Right lobe of liver (tissue), 6 donors: ENCODE data around the gene CHRNB2. TPM values are rescaled to one million over a fixed set of nuclear protein-coding genes. Genes with fewer than 3 reads are reported as not detected.
A peak's percentile ranks its signal among the peaks of the same experiment; 100 is the strongest.

Experiments used
- ATAC-seq, 4 donors: fragments of 200-7000 bp; cut with Tn5 transposase; one replicate each; pipeline ENCODE4 v1.9.1; 2020; ENCODE audit warnings: mild to moderate bottlenecking in 4 of 4, moderate library complexity in 4 of 4
- DNase-seq, 3 donors: peaks; one replicate each; pipeline ENCODE4 v3.0.0-alpha.2; 2020
- H3K27ac ChIP-seq, 3 donors: fragments of 200-600 bp; one replicate each; pipeline ENCODE4 v1.8.0; 2022
- H3K27me3 ChIP-seq, 2 donors: fragments of 200-600 bp; one replicate each; pipeline ENCODE4 v1.8.0; 2022
- H3K36me3 ChIP-seq, 4 donors: fragments of 200-600 bp; sonication (generic) in 1 of 4; one replicate each; pipeline versions ENCODE4 v1.5.1 to v1.8.0; 2017 to 2022; ENCODE audit warnings: control low read depth in 1 of 4
- H3K4me1 ChIP-seq, 4 donors: fragments of 200-600 bp; sonication (generic) in 1 of 4; one replicate each; pipeline versions ENCODE4 v1.5.1 to v1.8.0; 2017 to 2022; ENCODE audit warnings: control low read depth in 1 of 4
- H3K4me3 ChIP-seq, 3 donors: fragments of 200-600 bp; one replicate each; pipeline ENCODE4 v1.8.0; 2022
- H3K9me3 ChIP-seq, 4 donors: fragments of 200-600 bp; sonication (generic) in 1 of 4; one replicate each; pipeline versions ENCODE4 v1.5.1 to v1.8.0; 2017 to 2022; ENCODE audit warnings: control low read depth in 1 of 4
- CTCF ChIP-seq, 4 donors: fragments of 200-600 bp in 3 of 4; fragments of 450-650 bp in 1 of 4; IDR thresholded peaks; one replicate each; pipeline versions ENCODE4 v1.5.1 to v1.8.0; 2016 to 2022; ENCODE audit warnings: antibody characterized with exemption in 4 of 4, mild to moderate bottlenecking in 2 of 4
- POLR2A ChIP-seq: fragments of 450-650 bp; IDR thresholded peaks from one replicate; pipeline ENCODE4 v1.6.1; 2017; ENCODE audit warnings: antibody characterized with exemption, mild to moderate bottlenecking
- WGBS: methylation state at CpG from one replicate; pipeline ENCODE4 v1.1.6; 2018; ENCODE audit warnings: low coverage, low lambda C conversion rate; ENCODE audit not compliant: insufficient coverage; ENCODE audit errors: missing lambda C conversion rate; 5-methylcytosine and 5-hydroxymethylcytosine counted together
- intact Hi-C, 2 donors: fragments of 100-400 bp; cut with DNase I; formaldehyde crosslinking; loops; one replicate each; pipeline versions ENCODE4 v1.11.2 to v1.14.1; 2022
- total RNA-seq, 6 experiments: library from RNA; depleted of rRNA in 2 of 6; stranded (reverse); fragments of >200 nt in 2 of 6; fragmentation: NEBNext Ultra II Directional in 3 of 6; extraction: Animal tissue kit (Norgen Biotek cat#: 25700) in 3 of 6; gene quantifications; one replicate each; pipeline versions ENCODE4 v1.1.0 to v1.2.4, GENCODE V29; 2016 to 2023
- donor health status: DM: no; HTN: yes; CAD: no.
- donor health status: DM: no; HTN: no; CAD: no.
- donor health status: DM: no; HTN: no; CAD: no.
- donor health status: DM: no; HTN: yes; CAD: no.
- donor health status: DM: no; HTN: yes; CAD: no.

Gene CHRNB2
- total RNA-seq, 6 experiments from 2014 or later = 0.07 TPM; not detected in 5

- ATAC-seq (peak; percentile 3 to 19 (median 8)), DNase-seq (no peak)
- under 1% methylated on average over 11 of the region's 11 CpGs for WGBS
- peak overlapping the region; percentile 93 to 96 (median 95) for H3K27ac ChIP-seq
- peaks cover 0 to 3% (median under 1%) of the 10 kb centered on the region in 4 donors for H3K36me3 ChIP-seq
- H3K27me3 ChIP-seq = no peaks in the 10 kb centered on the region
- H3K4me1 ChIP-seq = peaks cover 0 to 37% (median 13%) of the 10 kb centered on the region in 4 donors
- intact Hi-C loops = no loop called here
- H3K9me3 ChIP-seq = no peaks in the 10 kb centered on the region
- H3K4me3 ChIP-seq = peak overlapping the region; percentile 71 to 97 (median 77)
- TF ChIP-seq CTCF (IDR thresholded peaks at IDR 0.05) (no peak), POLR2A (no peak)
Observed at GRCh38 chr1:154607106-154607608, 39.6 kb downstream of the CHRNB2 start.

- H3K27me3 ChIP-seq = no peaks in the 10 kb centered on the region
- ATAC-seq = peak; percentile 92 to 94 (median 93)
- TF ChIP-seq CTCF (IDR thresholded peaks at IDR 0.05) = no peak
- TF ChIP-seq POLR2A = peak; percentile 23
- DNase-seq = peak; percentile 91 to 96 (median 95)
- peak within 1 kb of the TSS; percentile 71 to 97 (median 77) for H3K4me3 ChIP-seq
- H3K9me3 ChIP-seq = no peaks in the 10 kb centered on the region
- peaks cover 0 to 37% (median 13%) of the 10 kb centered on the region in 4 donors for H3K4me1 ChIP-seq
- H3K36me3 ChIP-seq = no peaks in the 10 kb centered on the region
- WGBS = 0% methylated on average over 34 of the region's 59 CpGs
- H3K27ac ChIP-seq = peak within 1 kb of the TSS; percentile 93 to 96 (median 95)
- intact Hi-C loops = no loop called here
Observed at GRCh38 chr1:154607609-154608396, 40.2 kb downstream of the CHRNB2 start, which contains the start of gene ADAR. Gene ADAR, minus strand, starts transcription at chr1:154608186. Its CDS starts 180 bp downstream, at chr1:154608006.

GRCh38 chr1:154608397-154609270 lies 41.1 kb downstream of the CHRNB2 start:
- DNase-seq (peak in 2 of 3 donors; percentile 38 to 60), ATAC-seq (peak; percentile 54 to 69 (median 62))
- no peak for TF ChIP-seq CTCF (IDR thresholded peaks at IDR 0.05)
- TF ChIP-seq POLR2A = peak; percentile 33

More at GRCh38 chr1:154608397-154609270, 41.1 kb downstream of the CHRNB2 start:
- peak overlapping the region; percentile 71 to 97 (median 77) for H3K4me3 ChIP-seq
- H3K9me3 ChIP-seq = no peaks in the 10 kb centered on the region
- intact Hi-C loops = no loop called here
- H3K36me3 ChIP-seq = no peaks in the 10 kb centered on the region
- H3K27ac ChIP-seq = peak overlapping the region; percentile 93 to 96 (median 95)
- WGBS = 3% methylated on average over 29 of the region's 37 CpGs
- peaks cover 0 to 37% (median 13%) of the 10 kb centered on the region in 4 donors for H3K4me1 ChIP-seq
- H3K27me3 ChIP-seq = no peaks in the 10 kb centered on the region
